Hepatocyte (in vitro differentiated cells): ENCODE measurements around the gene NOTUM. TPM values are rescaled to one million over a fixed set of nuclear protein-coding genes. Genes with fewer than 3 reads are reported as not detected.

Source experiments
- DNase-seq: peaks from one replicate; pipeline ENCODE4 v3.0.0-alpha.2; 2016; ENCODE audit warnings: low spot score
- H2AFZ ChIP-seq: fragments of 200-600 bp; sonication (generic); 2 replicates; pipeline ENCODE4 v1.6.0; 2016; ENCODE audit warnings: antibody characterized with exemption, mild to moderate bottlenecking
- H3K27ac ChIP-seq: fragments of 200-600 bp; sonication (generic); 2 replicates; pipeline ENCODE4 v1.5.1; 2016; ENCODE audit warnings: mild to moderate bottlenecking
- H3K27me3 ChIP-seq: fragments of 200-600 bp; sonication (generic); 2 replicates; pipeline ENCODE4 v1.6.1; 2016
- H3K36me3 ChIP-seq: fragments of 200-600 bp; sonication (generic); replicated peaks from 2 replicates; pipeline ENCODE4 v1.5.1; 2016; ENCODE audit warnings: low read depth; ENCODE audit not compliant: insufficient read depth
- H3K4me1 ChIP-seq: fragments of 200-600 bp; sonication (generic); 2 replicates; pipeline ENCODE4 v1.5.1; 2016; ENCODE audit warnings: mild to moderate bottlenecking, moderate library complexity; ENCODE audit not compliant: insufficient read depth
- H3K4me2 ChIP-seq: fragments of 200-600 bp; sonication (generic); 2 replicates; pipeline ENCODE4 v1.6.0; 2016
- H3K4me3 ChIP-seq: fragments of 200-600 bp; sonication (generic); 2 replicates; pipeline ENCODE4 v1.5.1; 2016; ENCODE audit warnings: mild to moderate bottlenecking
- H3K79me2 ChIP-seq: fragments of 200-600 bp; sonication (generic); 2 replicates; pipeline ENCODE4 v1.6.0; 2017; ENCODE audit warnings: mild to moderate bottlenecking
- H3K9me2 ChIP-seq: fragments of 200-600 bp; sonication (generic); replicated peaks from 2 replicates; pipeline ENCODE4 v1.6.0; 2017; ENCODE audit warnings: mild to moderate bottlenecking; ENCODE audit not compliant: insufficient read depth
- H3K9me3 ChIP-seq: fragments of 200-600 bp; sonication (generic); 2 replicates; pipeline ENCODE4 v1.5.1; 2016; ENCODE audit warnings: low read depth, mild to moderate bottlenecking
- H4K20me1 ChIP-seq: fragments of 200-600 bp; sonication (generic); 2 replicates; pipeline ENCODE4 v1.6.0; 2016; ENCODE audit warnings: mild to moderate bottlenecking; ENCODE audit not compliant: insufficient read depth, poor library complexity, severe bottlenecking
- EZH2 ChIP-seq: fragments of 200-600 bp; sonication (generic); IDR thresholded peaks from 2 replicates; pipeline ENCODE4 v1.6.1; 2016; ENCODE audit warnings: antibody characterized with exemption, mild to moderate bottlenecking, borderline replicate concordance
- EZH2phosphoT487 ChIP-seq: fragments of 200-600 bp; sonication (generic); IDR thresholded peaks from one replicate; pipeline ENCODE4 v1.6.1; 2018; ENCODE audit warnings: antibody characterized with exemption, mild to moderate bottlenecking, low read depth, moderate library complexity; ENCODE audit not compliant: unreplicated experiment, severe bottlenecking
- WGBS: methylation state at CpG from one replicate; pipeline ENCODE4 v1.1.6; 2016; ENCODE audit warnings: low lambda C conversion rate; ENCODE audit errors: missing lambda C conversion rate; 5-methylcytosine and 5-hydroxymethylcytosine counted together
- polyA plus RNA-seq: library from polyadenylated mRNA; unstranded; fragments of >200 nt; fragmentation: Nextera tagmentation; extraction: Ambion mirVana; gene quantifications from 2 replicates; pipeline ENCODE4 v1.2.1, GENCODE V29; 2016
- total RNA-seq: library from RNA; depleted of rRNA; stranded (reverse); fragments of >200 nt; gene quantifications from 2 replicates; pipeline ENCODE4 v1.2.3, GENCODE V29; 2014
- TF ChIP-seq, protein P1 (sequence below): fragments of 200-600 bp; sonication (generic); IDR thresholded peaks from 2 replicates; pipeline ENCODE4 v1.5.1; 2016; ENCODE audit warnings: antibody characterized with exemption, mild to moderate bottlenecking; ENCODE audit not compliant: poor library complexity

The NOTUM gene
- total and polyA plus RNA-seq, 2 experiments from 2014 or later: 1.0 to 4.7 TPM

DNA sequence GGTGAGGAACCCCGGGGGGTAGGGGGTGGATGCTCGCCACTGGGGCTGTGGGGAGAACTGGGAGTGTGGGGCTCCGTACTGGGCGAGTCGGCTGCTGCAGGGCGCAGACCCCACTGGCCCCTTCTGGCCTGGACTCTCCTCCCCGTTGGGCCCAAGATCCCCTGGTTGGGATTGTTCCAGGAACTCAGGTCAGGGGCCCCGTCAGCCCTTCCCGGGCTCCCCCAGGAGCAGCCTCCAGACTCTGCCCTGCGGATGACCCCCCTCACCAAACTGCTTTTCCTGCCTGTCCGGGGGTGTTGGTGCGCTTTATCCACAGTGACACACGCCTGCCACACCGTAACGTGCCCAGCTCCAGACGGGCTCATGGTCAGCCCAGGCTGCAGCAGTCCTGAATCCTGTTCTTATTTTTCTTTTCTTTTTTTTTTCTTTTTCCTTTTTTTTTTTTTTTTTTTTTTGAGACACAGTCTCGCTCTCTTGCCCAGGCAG lies 40.6 kb upstream of the NOTUM start:
- Histone ChIP-seq H3K4me2 (no peak overlapping the region), H4K20me1 (no peaks in the 10 kb centered on the region), H3K27me3 (no peaks in the 10 kb centered on the region), H3K9me2 (no peaks in the 10 kb centered on the region), H2AFZ (no peak overlapping the region), H3K4me1 (peaks cover 29% of the 10 kb centered on the region), H3K36me3 (no peaks in the 10 kb centered on the region), H3K79me2 (peaks cover 7% of the 10 kb centered on the region), H3K27ac (no peak overlapping the region), H3K9me3 (no peaks in the 10 kb centered on the region), H3K4me3 (no peak overlapping the region)
- WGBS: 87% methylated on average over 14 of the region's 17 CpGs
- no peak for TF ChIP-seq EZH2
- TF ChIP-seq, protein P1, sequence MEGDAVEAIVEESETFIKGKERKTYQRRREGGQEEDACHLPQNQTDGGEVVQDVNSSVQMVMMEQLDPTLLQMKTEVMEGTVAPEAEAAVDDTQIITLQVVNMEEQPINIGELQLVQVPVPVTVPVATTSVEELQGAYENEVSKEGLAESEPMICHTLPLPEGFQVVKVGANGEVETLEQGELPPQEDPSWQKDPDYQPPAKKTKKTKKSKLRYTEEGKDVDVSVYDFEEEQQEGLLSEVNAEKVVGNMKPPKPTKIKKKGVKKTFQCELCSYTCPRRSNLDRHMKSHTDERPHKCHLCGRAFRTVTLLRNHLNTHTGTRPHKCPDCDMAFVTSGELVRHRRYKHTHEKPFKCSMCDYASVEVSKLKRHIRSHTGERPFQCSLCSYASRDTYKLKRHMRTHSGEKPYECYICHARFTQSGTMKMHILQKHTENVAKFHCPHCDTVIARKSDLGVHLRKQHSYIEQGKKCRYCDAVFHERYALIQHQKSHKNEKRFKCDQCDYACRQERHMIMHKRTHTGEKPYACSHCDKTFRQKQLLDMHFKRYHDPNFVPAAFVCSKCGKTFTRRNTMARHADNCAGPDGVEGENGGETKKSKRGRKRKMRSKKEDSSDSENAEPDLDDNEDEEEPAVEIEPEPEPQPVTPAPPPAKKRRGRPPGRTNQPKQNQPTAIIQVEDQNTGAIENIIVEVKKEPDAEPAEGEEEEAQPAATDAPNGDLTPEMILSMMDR: no peak
- no peak for TF ChIP-seq EZH2phosphoT487
- DNase-seq: no peak

DNA sequence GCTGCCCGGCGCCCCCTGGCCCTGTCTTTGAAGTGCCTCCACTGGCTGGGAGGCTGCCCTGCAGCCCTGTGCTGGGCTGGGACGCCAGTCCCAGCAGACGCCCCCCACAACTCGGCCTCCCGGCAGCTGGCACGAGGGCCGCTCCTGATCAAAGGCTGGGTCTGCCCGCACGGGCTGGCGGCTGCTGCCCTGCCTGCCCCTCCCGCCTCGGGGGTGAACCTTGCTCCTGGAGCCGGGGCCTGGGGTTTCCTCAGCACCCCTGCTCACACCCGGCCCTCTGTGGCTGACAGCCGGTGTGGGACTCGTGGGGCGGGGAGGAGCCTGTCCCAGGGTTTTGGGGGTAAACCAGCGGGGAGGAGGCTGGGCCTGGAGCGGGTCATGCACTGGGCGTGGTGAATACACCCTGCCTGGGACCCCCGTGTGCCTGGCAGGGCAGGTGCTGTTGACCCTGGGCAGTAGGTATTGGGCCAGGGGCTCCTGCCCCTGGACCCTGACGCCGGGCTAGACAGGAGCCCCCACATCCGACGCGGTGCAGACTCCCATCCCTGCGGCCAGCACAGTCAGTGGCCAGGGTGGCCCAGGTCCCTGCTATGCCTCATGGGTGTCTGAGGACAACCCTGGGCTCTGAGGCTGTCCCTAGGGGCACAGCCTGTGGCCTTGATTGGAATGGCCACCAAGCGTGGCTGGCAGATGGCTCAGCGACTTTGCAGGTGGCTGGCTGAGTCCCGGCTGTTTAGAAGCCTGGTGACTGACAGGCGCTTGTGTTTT lies 40.0 kb upstream of the NOTUM start:
- Histone ChIP-seq H3K79me2 (peaks cover 7% of the 10 kb centered on the region), H3K4me2 (no peak overlapping the region), H3K27ac (no peak overlapping the region)

DNA sequence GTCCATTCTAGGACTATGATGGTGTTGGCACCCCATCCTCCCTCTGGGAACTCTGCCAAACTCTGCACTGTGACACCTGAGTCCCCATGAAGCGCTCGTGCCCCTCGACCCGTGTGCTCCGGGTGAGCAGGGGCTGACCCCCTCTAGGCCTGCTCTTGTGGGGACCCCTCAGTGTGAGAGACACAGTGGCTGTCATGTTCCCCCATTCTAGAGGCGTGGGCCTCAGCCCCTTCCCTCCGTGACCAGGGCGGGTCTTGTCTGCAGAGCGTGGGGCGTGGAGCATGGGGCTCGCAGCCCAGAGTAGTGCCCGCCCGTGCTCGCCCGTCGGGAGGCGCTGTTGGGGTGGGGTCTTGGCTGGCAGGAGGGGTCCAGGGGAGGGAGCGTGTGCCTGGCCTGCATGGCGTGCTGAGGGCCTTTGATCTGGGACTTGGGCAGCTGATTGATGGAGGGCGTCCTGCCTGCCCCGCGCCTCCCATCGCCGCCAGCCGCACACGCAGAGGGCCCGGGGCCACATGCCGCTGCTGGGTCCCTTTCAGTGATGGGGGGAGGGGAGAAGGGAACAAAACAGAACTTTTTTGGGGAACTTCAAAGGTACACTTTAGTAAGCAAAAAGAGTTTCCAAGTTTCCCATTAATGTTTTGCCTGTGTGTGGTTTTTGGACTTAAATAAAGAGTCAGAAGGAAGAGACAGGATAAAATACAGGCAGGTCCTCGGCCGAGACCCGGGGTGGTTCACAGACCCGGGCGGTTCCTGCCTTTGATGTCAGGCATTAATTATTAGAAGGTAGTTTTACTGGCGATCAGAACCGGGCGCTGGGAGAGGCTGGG lies 39.2 kb upstream of the NOTUM start:
- no peak overlapping the region for H3K4me2 ChIP-seq
- peaks cover 29% of the 10 kb centered on the region for H3K4me1 ChIP-seq
- no peaks in the 10 kb centered on the region for H3K27me3 ChIP-seq
- H3K27ac ChIP-seq: no peak overlapping the region
- WGBS: 84% methylated on average over 28 of the region's 36 CpGs
- no peaks in the 10 kb centered on the region for H3K9me2 ChIP-seq
- H2AFZ ChIP-seq: no peak overlapping the region
- no peak overlapping the region for H3K4me3 ChIP-seq
- H3K36me3 ChIP-seq: no peaks in the 10 kb centered on the region
- peaks cover 7% of the 10 kb centered on the region for H3K79me2 ChIP-seq
- H3K9me3 ChIP-seq: no peaks in the 10 kb centered on the region
- TF ChIP-seq EZH2 (no peak), EZH2phosphoT487 (no peak)
- TF ChIP-seq, protein P1: no peak
- no peaks in the 10 kb centered on the region for H4K20me1 ChIP-seq
- DNase-seq: no peak

More for the DNA sequence above, 40.0 kb upstream of the NOTUM start:
- Histone ChIP-seq H3K4me1 (peaks cover 29% of the 10 kb centered on the region), H3K9me3 (no peaks in the 10 kb centered on the region), H3K9me2 (no peaks in the 10 kb centered on the region), H3K4me3 (no peak overlapping the region), H3K27me3 (no peaks in the 10 kb centered on the region), H4K20me1 (no peaks in the 10 kb centered on the region), H2AFZ (no peak overlapping the region), H3K36me3 (no peaks in the 10 kb centered on the region)
- WGBS: 91% methylated on average over 29 of the region's 32 CpGs
- no peak for DNase-seq
- TF ChIP-seq EZH2phosphoT487 (no peak), EZH2 (no peak)
- TF ChIP-seq, protein P1: no peak
